Smooth muscle cell (in vitro differentiated cells): ENCODE data around the gene TMEM45B. TPM values are rescaled to one million over a fixed set of nuclear protein-coding genes. Genes with fewer than 3 reads are reported as not detected.
A peak's percentile ranks its signal among the peaks of the same experiment; 100 is the strongest.

Experiments used
- DNase-seq: peaks from one replicate; lab custom pipeline; 2025; ENCODE audit not compliant: unreplicated experiment; lab: John Stamatoyannopoulos, UW
- H2AFZ ChIP-seq: fragments of 200-600 bp; sonication (generic); 2 replicates; pipeline ENCODE4 v1.6.0; 2016; ENCODE audit warnings: antibody characterized with exemption, low read depth, mild to moderate bottlenecking
- H3F3A ChIP-seq: fragments of 200-600 bp; sonication (generic); 2 replicates; pipeline ENCODE4 v1.6.0; 2017; ENCODE audit warnings: antibody characterized with exemption, low read depth
- H3K27ac ChIP-seq: fragments of 200-600 bp; sonication (generic); 2 replicates; pipeline ENCODE4 v1.5.1; 2016; ENCODE audit warnings: low read depth, mild to moderate bottlenecking
- H3K27me3 ChIP-seq: fragments of 200-600 bp; sonication (generic); 2 replicates; pipeline ENCODE4 v1.6.1; 2016; ENCODE audit warnings: low read depth, mild to moderate bottlenecking
- H3K36me3 ChIP-seq: fragments of 200-600 bp; sonication (generic); 2 replicates; pipeline ENCODE4 v1.5.1; 2016; ENCODE audit warnings: low read depth
- H3K4me1 ChIP-seq: fragments of 200-600 bp; sonication (generic); 2 replicates; pipeline ENCODE4 v1.5.1; 2016; ENCODE audit warnings: low read depth
- H3K4me2 ChIP-seq: fragments of 200-600 bp; sonication (generic); 2 replicates; pipeline ENCODE4 v1.6.0; 2016; ENCODE audit warnings: mild to moderate bottlenecking
- H3K4me3 ChIP-seq: fragments of 200-600 bp; sonication (generic); 2 replicates; pipeline ENCODE4 v1.5.1; 2016; ENCODE audit warnings: mild to moderate bottlenecking
- H3K79me2 ChIP-seq: fragments of 200-600 bp; sonication (generic); 2 replicates; pipeline ENCODE4 v1.6.0; 2016; ENCODE audit warnings: low read depth, mild to moderate bottlenecking
- H3K9ac ChIP-seq: fragments of 200-600 bp; sonication (generic); 2 replicates; pipeline ENCODE4 v1.6.0; 2016; ENCODE audit warnings: low read depth
- H3K9me3 ChIP-seq: fragments of 200-600 bp; sonication (generic); replicated peaks from 2 replicates; pipeline ENCODE4 v1.5.1; 2016; ENCODE audit warnings: low read depth
- H4K20me1 ChIP-seq: fragments of 200-600 bp; sonication (generic); 2 replicates; pipeline ENCODE4 v1.6.0; 2016; ENCODE audit warnings: low read depth
- CTCF ChIP-seq: fragments of 200-600 bp; sonication (generic); IDR thresholded peaks from 2 replicates; pipeline ENCODE4 v1.5.1; 2017; ENCODE audit warnings: borderline replicate concordance, mild to moderate bottlenecking, antibody characterized with exemption; ENCODE audit not compliant: insufficient read depth, poor library complexity, severe bottlenecking
- WGBS: methylation state at CpG from one replicate; pipeline ENCODE4 v1.1.7; 2016; ENCODE audit warnings: low lambda C conversion rate; 5-methylcytosine and 5-hydroxymethylcytosine counted together
- polyA plus RNA-seq: library from polyadenylated mRNA; unstranded; fragments of >200 nt; fragmentation: Nextera tagmentation; extraction: Ambion mirVana; gene quantifications from 2 replicates; pipeline ENCODE4 v1.2.1, GENCODE V29; 2016
- total RNA-seq: library from RNA; depleted of rRNA; stranded (reverse); fragments of >200 nt; gene quantifications from 2 replicates; pipeline ENCODE4 v1.2.3, GENCODE V29; 2014

Gene TMEM45B
- 4.0 and 4.5 TPM in 2 replicates for total RNA-seq
- 2.8 and 3.4 TPM in 2 replicates for polyA plus RNA-seq

DNA sequence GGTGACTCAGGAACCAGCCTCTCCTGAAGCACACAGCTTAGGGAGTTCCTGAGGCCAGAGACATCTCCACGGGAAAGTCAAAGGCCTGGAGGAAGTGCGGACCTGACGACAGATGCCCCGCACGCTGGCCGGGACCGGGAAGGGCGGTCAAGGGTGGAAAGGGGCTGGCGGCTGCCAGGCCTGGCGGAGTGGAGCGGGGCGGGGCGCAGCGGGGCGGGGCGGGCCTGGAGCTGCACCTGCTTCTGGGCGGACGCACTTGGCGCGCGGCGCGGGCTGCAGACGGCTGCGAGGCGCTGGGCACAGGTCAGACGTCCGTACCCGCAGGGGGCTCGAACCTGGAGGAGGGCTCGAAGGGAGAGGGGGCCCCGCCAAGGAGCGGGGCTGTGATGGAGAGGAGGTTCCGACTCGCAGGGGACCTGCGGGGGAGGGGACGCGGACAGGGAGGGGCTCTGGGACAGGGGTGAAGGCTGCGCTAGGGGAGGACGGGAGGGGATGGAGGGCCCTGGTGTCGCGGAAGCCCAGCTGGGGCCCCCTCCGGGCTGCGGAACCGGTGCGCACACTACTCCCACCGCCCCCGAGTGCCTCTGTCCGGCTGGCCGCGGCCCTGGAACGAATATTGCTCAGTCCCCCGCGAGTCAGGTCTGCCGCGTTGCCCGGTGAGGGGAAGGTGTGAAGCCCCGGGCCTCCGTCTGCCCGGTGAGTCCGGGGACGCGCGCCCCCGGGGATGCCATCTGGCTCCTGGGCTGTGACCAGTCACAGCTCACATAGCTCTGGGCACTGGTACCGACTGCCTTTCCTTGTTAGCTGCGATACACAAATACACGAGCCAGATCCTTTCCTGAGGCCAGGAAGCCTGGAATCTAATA lies at the start of gene TMEM45B:
TMEM45B (plus strand) TSS at position 253 of the 866 bp plus-strand sequence. CDS start 36,635 bp downstream, outside the sequence.
- H3K4me1 ChIP-seq, result no peaks in the 10 kb centered on the region
- DNase-seq, result no peak
- H3K79me2 ChIP-seq, result no peaks in the 10 kb centered on the region
- H3F3A ChIP-seq, result no peaks in the 10 kb centered on the region
- peak within 1 kb of the TSS; percentile 43 for H3K4me2 ChIP-seq
- H3K36me3 ChIP-seq, result no peaks in the 10 kb centered on the region
- no peak within 1 kb of the TSS for H2AFZ ChIP-seq
- peaks cover 66% of the 10 kb centered on the region for H3K27me3 ChIP-seq
- TF ChIP-seq CTCF, result no peak
- H3K9ac ChIP-seq, result no peak within 1 kb of the TSS
- peak within 1 kb of the TSS; percentile 37 for H3K4me3 ChIP-seq
- no peaks in the 10 kb centered on the region for H3K9me3 ChIP-seq
- 7% methylated on average over 29 of the region's 68 CpGs for WGBS
- no peak within 1 kb of the TSS for H3K27ac ChIP-seq
- H4K20me1 ChIP-seq, result no peaks in the 10 kb centered on the region

DNA sequence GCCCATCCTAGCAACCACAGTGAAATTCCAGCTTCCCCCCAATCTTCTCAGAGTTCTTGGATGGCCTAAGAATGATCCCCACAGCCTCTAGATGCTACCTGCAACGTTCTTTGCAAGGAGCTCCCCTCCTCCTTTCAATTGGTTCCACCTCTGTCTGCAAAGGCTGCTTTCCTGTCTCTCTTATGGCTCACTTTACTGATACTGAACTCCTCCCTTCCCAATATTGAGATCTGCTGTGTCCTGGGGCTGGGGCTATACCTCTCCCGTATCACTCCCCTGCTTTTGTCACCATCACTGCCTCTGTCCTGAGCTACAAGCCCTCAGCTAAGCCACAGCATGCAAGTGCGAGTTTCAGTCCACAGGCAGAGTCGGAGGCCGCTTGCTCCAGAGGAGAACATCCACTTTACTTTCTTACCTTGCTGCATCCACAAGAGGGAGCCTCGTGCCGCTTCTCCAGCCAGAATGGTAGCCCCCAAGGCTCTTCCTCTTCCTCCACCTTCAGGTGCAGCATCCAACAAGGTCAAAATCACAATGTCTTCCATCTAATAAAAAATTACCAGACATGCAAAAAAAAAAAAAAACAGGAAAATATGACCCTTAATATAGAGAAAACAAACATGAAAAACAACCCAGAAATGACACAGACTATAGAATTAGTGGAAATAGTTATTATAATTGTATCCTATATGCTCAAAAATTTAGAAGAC lies 48.6 kb upstream of the TMEM45B start:
- no peaks in the 10 kb centered on the region for H3K4me1 ChIP-seq
- H3K79me2 ChIP-seq, result no peaks in the 10 kb centered on the region
- H3K4me2 ChIP-seq, result no peak overlapping the region
- H3K9me3 ChIP-seq, result no peaks in the 10 kb centered on the region
- DNase-seq, result no peak
- H3K27ac ChIP-seq, result no peak overlapping the region
- peak; percentile 53 for TF ChIP-seq CTCF
- H3K36me3 ChIP-seq, result no peaks in the 10 kb centered on the region
- H3K9ac ChIP-seq, result no peak overlapping the region
- no peaks in the 10 kb centered on the region for H4K20me1 ChIP-seq
- H3F3A ChIP-seq, result no peaks in the 10 kb centered on the region
- peak overlapping the region; percentile 52 for H2AFZ ChIP-seq
- H3K4me3 ChIP-seq, result no peak overlapping the region
- no peaks in the 10 kb centered on the region for H3K27me3 ChIP-seq
- 15% methylated on average over 7 of the region's 7 CpGs for WGBS

- H3K9ac ChIP-seq, result no peak overlapping the region
- H3K36me3 ChIP-seq, result no peaks in the 10 kb centered on the region
- H3K4me1 ChIP-seq, result no peaks in the 10 kb centered on the region
- WGBS, result 64% methylated on average over 4 of the region's 4 CpGs
- no peak for DNase-seq
- H3F3A ChIP-seq, result no peaks in the 10 kb centered on the region
- no peak overlapping the region for H3K4me2 ChIP-seq
- H4K20me1 ChIP-seq, result no peaks in the 10 kb centered on the region
- H3K27ac ChIP-seq, result no peak overlapping the region
- no peaks in the 10 kb centered on the region for H3K9me3 ChIP-seq
- no peaks in the 10 kb centered on the region for H3K27me3 ChIP-seq
- no peak for TF ChIP-seq CTCF
- H3K79me2 ChIP-seq, result no peaks in the 10 kb centered on the region
- no peak overlapping the region for H2AFZ ChIP-seq
- H3K4me3 ChIP-seq, result no peak overlapping the region
These were observed 47.8 kb upstream of the TMEM45B start for GRCh38 chr11:129767827-129768226.
